Adipocyte (in vitro differentiated cells): Measurements from ENCODE around the gene TBC1D17.

ENCODE experiments used
- DNase-seq: peaks from one replicate; pipeline ENCODE4 v3.0.0-alpha.2; 2015; ENCODE audit warnings: low read depth
- H3K27me3 ChIP-seq: replicated peaks from 2 replicates; pipeline ENCODE4 v1.7.0; 2013; ENCODE audit warnings: mild to moderate bottlenecking, low read length, moderate library complexity; ENCODE audit not compliant: control insufficient read depth, insufficient read depth
- H3K36me3 ChIP-seq: 2 replicates; pipeline ENCODE4 v1.7.0; 2013; ENCODE audit warnings: low read length, mild to moderate bottlenecking, moderate library complexity; ENCODE audit not compliant: control insufficient read depth, insufficient read depth, severe bottlenecking
- H3K4me1 ChIP-seq: 2 replicates; pipeline ENCODE4 v1.7.0; 2013; ENCODE audit warnings: mild to moderate bottlenecking, low read length, moderate library complexity; ENCODE audit not compliant: control insufficient read depth, insufficient read depth
- H3K4me3 ChIP-seq: 2 replicates; pipeline ENCODE4 v1.7.0; 2013; ENCODE audit warnings: mild to moderate bottlenecking, low read length, moderate library complexity
- H3K9ac ChIP-seq: 2 replicates; pipeline ENCODE4 v1.7.0; 2013; ENCODE audit warnings: mild to moderate bottlenecking, low read length, moderate library complexity
- H3K9me3 ChIP-seq: 2 replicates; pipeline ENCODE4 v1.7.0; 2013; ENCODE audit warnings: mild to moderate bottlenecking, low read length, moderate library complexity; ENCODE audit not compliant: control insufficient read depth

TBC1D17 gene

DNA sequence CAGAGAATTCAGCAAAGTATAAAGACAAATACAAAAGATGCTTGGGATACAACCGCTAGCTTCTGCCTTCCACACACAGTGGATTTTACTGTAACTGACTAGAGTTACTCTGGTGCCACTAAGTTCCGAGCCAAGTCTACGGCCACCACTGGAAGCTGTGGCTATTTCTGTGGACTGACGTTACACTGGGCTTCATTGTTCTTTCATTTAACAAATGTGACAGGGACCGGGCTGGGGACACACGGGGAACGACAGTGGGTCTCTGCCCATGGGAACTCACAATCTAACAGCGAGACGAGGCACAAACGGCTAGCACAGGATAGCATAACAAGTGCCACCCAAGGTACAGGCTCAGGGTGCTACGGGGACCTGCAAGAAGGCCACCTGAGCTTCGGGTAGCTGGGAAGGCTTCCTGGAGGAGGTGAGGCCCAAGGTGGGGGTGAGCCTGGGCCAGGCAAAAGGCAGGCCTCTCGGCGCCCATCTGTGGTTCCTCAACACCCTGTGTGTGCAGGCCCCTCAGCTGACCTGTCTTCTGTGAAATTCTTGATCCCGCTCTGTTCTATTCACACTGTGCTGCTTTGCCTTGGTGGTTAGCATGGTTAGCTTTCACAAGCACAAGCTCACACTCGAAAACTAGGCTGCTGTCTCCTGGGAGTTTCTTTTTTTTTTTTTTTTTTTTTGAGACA is 29.5 kb downstream of the TBC1D17 start:
- DNase-seq: no peak
- H3K4me1 ChIP-seq: peaks cover 9% of the 10 kb centered on the region
- peaks cover 9% of the 10 kb centered on the region for H3K36me3 ChIP-seq

DNA sequence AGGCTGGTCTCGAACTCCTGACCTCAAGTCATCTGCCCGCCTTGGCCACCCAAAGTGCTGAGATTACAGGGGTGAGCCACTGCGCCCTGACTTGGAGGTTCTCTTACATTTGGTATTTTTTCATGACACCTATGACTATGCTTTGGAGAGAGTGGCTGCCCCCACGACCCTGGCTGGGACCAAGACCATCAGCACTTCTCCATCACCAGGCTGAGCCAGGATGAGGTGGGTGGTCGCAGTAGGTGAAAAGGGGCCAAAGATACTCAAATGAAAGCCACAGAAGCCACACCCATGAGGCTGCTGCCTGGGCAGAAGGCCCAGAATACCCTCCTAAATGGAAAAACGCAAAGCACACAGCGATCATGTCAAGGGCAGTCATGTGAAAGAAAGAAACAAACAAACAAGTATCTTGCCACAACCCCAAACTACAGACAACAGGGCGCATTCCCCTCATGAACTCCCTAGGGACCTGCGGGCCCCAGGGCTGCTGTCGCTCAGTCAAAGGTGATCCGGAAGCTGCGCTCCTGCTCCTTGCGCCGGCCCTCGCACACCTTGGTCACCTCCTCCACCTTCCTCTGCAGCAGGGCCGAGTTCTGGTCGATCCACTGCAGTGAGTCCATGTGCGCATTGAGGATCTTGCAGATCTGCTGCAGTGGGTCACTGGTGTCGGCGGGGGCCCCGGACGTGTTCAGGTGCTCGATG is 30.4 kb downstream of the TBC1D17 start:
- H3K27me3 ChIP-seq: no peaks in the 10 kb centered on the region
- H3K9ac ChIP-seq: no peak overlapping the region
- peaks cover 9% of the 10 kb centered on the region for H3K4me1 ChIP-seq
- H3K36me3 ChIP-seq: peaks cover 9% of the 10 kb centered on the region
- no peaks in the 10 kb centered on the region for H3K9me3 ChIP-seq
- no peak overlapping the region for H3K4me3 ChIP-seq
- DNase-seq: no peak

More for the DNA sequence above, 29.5 kb downstream of the TBC1D17 start:
- Histone ChIP-seq H3K9ac (no peak overlapping the region), H3K4me3 (no peak overlapping the region), H3K27me3 (no peaks in the 10 kb centered on the region), H3K9me3 (no peaks in the 10 kb centered on the region)

DNA sequence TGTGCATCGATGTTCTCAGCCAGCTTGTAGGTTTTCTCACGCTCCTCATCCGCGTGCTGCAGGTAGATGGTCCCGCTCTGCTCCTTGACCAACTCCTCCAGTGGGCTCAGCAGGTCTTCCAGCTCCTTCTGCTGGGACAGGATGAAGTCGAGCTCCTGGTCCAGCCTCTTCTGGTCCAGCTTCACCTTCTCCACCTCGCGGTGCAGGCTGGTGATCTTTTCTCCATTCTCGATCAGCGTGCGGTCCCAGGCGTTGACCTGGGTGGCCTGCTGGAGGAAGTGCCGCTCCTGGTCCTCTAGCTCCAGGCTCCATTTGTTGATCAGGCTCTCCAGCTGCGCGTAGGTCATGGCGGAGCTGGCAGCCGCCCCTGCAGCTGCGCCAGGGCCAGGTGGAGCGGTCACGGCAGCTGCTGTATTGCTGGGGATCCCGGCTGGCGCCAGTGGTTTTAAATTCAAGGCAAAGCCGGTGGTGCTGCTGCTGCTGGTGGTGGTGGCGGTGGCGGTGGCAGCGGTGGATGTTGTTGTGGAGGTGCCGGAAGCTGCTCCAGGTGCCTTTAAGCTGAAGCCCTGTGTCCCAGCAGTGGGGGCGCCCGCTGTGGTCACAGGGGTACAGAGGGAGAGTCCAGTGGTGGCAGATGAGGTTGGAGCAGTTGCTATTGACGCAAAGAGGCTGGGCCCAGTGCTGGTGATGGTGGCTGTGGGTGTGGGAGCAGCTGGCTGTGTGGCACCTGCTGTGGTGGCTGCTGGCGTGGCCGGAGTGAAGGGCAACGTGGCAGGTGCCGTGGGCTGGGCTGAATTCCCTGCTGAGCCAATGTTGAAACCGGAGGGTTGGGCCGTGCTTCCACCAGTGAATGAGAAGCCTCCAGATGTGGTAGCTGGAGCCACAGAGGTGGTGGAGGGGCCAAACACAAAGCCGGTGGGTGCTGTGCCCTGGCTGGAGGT is 31.2 kb downstream of the TBC1D17 start:
- Histone ChIP-seq H3K4me1 (peaks cover 9% of the 10 kb centered on the region), H3K36me3 (peaks cover 9% of the 10 kb centered on the region), H3K4me3 (no peak overlapping the region), H3K9me3 (no peaks in the 10 kb centered on the region), H3K27me3 (no peaks in the 10 kb centered on the region), H3K9ac (no peak overlapping the region)
- no peak for DNase-seq

DNA sequence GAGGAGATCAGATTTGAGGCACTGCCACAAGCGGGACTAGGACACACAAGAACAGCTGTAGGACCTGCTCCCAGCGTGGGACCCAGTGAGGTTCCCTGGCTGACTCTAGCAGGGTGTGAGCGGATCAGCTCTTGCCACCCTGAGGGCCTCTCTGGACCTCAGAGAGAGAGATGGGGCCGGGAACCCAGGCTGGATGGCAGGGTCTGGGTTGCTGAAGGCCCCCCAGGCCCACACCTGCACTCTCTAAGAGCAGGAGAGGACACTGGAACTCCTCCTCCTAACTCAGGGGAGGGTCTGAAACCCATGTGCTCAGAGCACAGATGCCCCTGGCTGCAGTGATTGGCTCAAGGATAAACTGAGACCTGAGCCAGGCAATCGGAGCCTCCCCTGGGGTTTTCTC is 32.7 kb downstream of the TBC1D17 start:
- H3K4me1 ChIP-seq: peaks cover 9% of the 10 kb centered on the region
- no peaks in the 10 kb centered on the region for H3K27me3 ChIP-seq
- no peak for DNase-seq
- no peak overlapping the region for H3K4me3 ChIP-seq
- H3K9ac ChIP-seq: no peak overlapping the region
- H3K36me3 ChIP-seq: peaks cover 13% of the 10 kb centered on the region
- H3K9me3 ChIP-seq: no peaks in the 10 kb centered on the region

DNA sequence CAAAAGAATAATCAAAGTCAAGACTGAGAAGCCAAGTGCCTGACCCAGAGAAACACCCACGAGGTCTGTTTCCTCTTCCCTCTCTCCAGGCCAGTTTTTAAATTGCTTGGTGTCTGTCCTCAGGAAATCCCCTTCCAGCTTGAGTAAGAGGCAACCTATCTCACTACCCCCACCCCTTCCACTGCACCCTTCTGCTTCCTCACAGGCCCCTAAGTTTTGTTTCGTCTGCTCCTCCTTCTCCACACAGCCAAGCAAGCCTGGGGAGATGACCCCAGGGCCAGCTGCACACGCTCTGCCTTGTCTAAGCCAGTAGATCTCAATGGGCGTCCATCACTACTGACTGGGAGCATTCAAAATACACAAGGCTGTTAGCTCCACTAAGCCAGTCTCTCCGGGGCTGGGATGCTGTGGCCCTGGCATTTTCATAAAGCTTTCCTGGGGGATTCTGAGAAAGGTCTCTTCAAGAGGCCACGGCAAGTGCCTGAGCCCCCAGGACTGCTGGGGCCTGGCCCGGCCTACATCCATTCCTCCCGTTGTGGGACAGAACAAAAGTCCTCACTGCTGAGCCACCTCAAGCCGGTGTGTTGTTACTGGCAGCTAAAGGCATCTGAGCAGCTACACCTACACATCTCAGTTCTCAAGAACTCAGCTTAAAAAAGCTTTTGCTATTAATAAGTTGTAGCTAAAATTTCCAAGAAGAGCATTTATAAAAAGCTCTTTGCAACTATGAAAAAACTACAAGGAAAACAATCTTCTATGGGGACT is 34.1 kb downstream of the TBC1D17 start:
- Histone ChIP-seq H3K9ac (no peak overlapping the region), H3K36me3 (peaks cover 14% of the 10 kb centered on the region), H3K9me3 (no peaks in the 10 kb centered on the region), H3K27me3 (no peaks in the 10 kb centered on the region), H3K4me3 (no peak overlapping the region), H3K4me1 (peaks cover 9% of the 10 kb centered on the region)
- DNase-seq: no peak

DNA sequence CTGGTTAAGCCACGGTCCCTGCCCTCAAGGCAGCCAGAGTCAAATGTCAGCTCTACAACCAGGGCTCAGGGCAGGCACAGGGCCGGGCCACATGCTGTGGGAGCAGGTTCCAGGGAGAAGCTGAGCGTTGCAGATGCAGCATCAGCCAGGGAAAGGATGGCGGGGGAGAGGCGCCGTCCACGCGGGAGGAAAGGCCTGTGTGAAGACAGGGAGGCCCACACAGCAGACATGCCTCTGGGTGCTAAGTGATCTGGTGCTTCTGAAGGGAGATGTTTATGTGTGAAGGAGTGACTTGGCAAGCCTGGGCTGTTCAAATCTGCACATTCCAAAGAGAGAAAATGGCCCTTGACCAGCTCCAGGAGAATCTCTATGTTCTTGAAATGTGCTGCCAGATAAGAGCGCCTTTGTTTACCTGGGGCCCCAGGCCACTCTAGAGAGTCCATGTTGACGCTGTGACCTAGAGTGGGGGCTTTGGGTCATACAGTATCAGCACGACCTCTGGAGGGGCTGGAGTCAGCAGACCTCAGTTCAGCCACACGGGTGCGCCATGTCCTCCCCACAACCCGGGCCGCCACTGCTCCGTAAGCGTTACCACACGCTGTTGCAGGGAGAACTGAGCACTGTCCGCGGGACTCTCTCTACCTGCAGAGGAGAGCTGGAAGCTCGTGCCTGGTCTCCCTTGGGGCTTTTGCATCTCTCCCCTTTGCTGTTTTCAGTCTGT is 35.6 kb downstream of the TBC1D17 start:
- no peak overlapping the region for H3K4me3 ChIP-seq
- DNase-seq: no peak
- H3K4me1 ChIP-seq: peaks cover 9% of the 10 kb centered on the region
- no peaks in the 10 kb centered on the region for H3K27me3 ChIP-seq
- H3K36me3 ChIP-seq: peaks cover 9% of the 10 kb centered on the region
- H3K9ac ChIP-seq: no peak overlapping the region
- no peaks in the 10 kb centered on the region for H3K9me3 ChIP-seq

DNA sequence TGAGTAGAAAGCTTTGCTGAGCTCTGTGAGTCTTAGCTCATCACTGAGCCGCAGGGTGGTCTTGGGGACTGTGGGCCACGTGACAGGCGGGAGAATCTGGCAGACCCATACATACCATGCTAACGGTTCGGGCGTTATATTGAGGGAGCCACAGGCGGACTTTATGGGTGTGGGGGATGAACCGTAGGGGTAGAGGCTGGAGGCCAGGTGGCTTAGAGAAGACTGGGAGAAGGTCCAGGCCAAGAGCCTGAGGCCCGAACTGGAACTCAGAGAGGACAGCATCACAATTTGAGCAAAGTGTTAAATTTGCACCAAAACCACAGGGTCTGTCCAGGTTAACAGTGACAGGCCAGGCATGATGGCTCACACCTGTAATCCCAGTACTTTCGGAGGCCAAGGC is 36.2 kb downstream of the TBC1D17 start:
- DNase-seq: no peak
- H3K4me1 ChIP-seq: peaks cover 9% of the 10 kb centered on the region
- no peaks in the 10 kb centered on the region for H3K27me3 ChIP-seq
- H3K36me3 ChIP-seq: peaks cover 5% of the 10 kb centered on the region
- H3K9me3 ChIP-seq: no peaks in the 10 kb centered on the region
- H3K9ac ChIP-seq: no peak overlapping the region
- no peak overlapping the region for H3K4me3 ChIP-seq

DNA sequence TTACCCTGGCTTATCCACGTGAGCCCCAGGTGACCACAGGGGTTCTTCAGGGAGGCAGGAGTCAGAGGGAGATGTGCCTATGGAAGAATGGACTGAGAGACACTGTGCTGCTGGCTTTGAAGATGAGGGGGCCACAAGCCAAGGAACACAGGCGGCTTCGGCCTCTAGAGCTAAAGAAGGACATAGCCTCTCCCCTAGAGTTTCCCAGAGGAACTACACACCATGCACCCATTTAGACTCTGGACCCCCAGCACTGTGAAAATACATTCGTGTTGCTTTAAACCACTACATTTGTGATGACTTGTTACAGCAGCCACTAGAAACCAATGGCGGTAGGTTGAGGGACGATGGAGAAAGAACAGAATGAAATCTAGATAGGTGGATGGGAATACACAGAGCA is 37.8 kb downstream of the TBC1D17 start:
- H3K4me1 ChIP-seq: peaks cover 9% of the 10 kb centered on the region
- no peak overlapping the region for H3K4me3 ChIP-seq
- H3K36me3 ChIP-seq: peaks cover 5% of the 10 kb centered on the region
- DNase-seq: no peak
- H3K9ac ChIP-seq: no peak overlapping the region
- no peaks in the 10 kb centered on the region for H3K27me3 ChIP-seq
- no peaks in the 10 kb centered on the region for H3K9me3 ChIP-seq

DNA sequence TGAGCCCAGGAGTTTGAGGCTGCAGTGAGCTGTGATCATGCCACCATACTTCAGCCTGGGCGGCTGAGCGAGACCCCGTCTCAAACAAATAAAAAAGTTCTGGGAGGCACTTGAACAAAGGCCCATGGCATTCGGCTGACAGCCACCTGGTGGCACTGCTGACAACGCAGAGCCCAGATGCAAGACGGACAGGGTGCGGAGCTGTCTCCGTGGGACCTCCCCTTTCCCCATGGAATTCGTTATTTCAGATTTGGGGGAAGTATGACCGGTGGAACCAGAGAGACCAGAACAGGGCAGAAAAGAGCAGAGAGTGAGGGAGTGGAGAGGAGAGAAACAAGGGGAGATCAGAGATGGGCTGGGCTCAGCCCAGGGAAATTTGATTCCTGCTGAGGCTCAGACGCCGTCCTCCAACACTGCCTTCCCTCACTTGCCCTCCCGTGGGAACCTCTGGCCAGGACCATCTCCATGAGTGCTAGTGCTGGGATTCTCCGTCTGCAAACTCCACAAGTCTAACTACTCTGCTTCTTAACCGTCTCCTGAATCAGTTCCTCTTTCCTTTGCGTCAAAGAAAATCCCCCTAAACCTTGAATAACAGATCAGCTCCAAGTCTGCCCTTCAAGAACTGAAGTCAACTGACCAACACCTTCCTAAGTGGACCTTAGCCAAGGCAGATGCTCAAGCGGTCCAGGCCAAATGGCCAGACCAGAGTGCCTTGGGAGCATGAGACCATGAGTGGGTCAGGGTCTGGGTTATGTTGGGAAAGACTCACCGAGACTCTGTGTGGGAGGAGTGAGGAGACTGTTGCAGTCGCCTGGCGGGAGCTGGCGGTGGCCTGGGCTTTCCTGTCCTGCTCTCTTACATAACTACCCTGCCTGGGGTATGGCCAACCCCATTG is 39.6 kb downstream of the TBC1D17 start:
- Histone ChIP-seq H3K9me3 (no peaks in the 10 kb centered on the region), H3K4me3 (no peak overlapping the region), H3K9ac (no peak overlapping the region), H3K4me1 (peaks cover 6% of the 10 kb centered on the region), H3K36me3 (peaks cover 9% of the 10 kb centered on the region), H3K27me3 (no peaks in the 10 kb centered on the region)
- no peak for DNase-seq

DNA sequence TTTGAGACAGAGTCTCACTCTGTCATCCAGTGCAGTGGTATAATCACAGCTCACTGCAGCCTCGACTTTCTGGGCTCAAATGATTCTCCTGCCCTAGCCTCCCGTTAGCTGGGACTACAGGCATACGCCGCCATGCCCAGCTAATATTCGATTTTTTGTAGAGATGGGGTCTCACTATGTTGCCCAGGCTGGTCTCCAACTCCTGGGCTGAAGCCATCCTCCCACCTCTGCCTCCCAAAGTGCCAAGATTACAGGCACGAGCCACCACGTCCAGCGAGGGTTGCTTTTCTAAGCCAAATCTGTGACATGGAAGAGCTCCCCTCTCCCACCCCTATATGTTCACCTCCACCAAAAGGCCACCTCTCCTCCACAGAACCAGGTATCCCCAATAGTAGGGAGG is 40.6 kb downstream of the TBC1D17 start:
- DNase-seq: no peak
- H3K4me1 ChIP-seq: peaks cover 13% of the 10 kb centered on the region
- peaks cover 9% of the 10 kb centered on the region for H3K36me3 ChIP-seq
- no peak overlapping the region for H3K9ac ChIP-seq
- H3K27me3 ChIP-seq: no peaks in the 10 kb centered on the region
- H3K9me3 ChIP-seq: no peaks in the 10 kb centered on the region
- no peak overlapping the region for H3K4me3 ChIP-seq
